H1 (cell line): Measurements from ENCODE around the gene LRRC56. TPM values are rescaled to one million over a fixed set of nuclear protein-coding genes. Genes with fewer than 3 reads are reported as not detected.

Source experiments
- CTCF ChIA-PET: fragments of 300-600 bp; sonication (Branson Sonifier 250); formaldehyde crosslinking; loops from one replicate; lab custom pipeline; 2021; ENCODE audit not compliant: partially characterized antibody; lab: Charles Lee
- POLR2A ChIA-PET: fragments of 300-600 bp; sonication (Branson Sonifier 250); formaldehyde crosslinking; loops from one replicate; lab custom pipeline; 2021; ENCODE audit warnings: inconsistent platforms; ENCODE audit not compliant: partially characterized antibody; lab: Charles Lee
- DNase-seq, 2 experiments: peaks; one replicate each; pipeline versions ENCODE4 v3.0.0 to v3.0.0-alpha.2; 2010 to 2022; ENCODE audit warnings: low spot score in 2 of 2, low read depth in 1 of 2, mixed read lengths in 1 of 2
- FAIRE-seq: peaks from 2 replicates; lab custom pipeline; 2011; peaks lifted over from hg19 to GRCh38; lab: Jason Lieb, UNC
- H2AFZ ChIP-seq: 2 replicates; pipeline ENCODE4 v1.8.1; 2012; ENCODE audit warnings: low read length, inconsistent platforms
- H2AK5ac ChIP-seq: 2 replicates; pipeline ENCODE4 v1.6.1; 2013; ENCODE audit warnings: low read depth, low read length
- H2BK120ac ChIP-seq: replicated peaks from 2 replicates; pipeline ENCODE3; 2013; ENCODE audit warnings: low read depth, low read length, inconsistent platforms
- H2BK12ac ChIP-seq: 2 replicates; pipeline ENCODE4 v1.6.1; 2013; ENCODE audit warnings: low read depth, low read length
- H2BK15ac ChIP-seq: 2 replicates; pipeline ENCODE4 v1.6.1; 2013; ENCODE audit warnings: low read length
- H2BK20ac ChIP-seq: 2 replicates; pipeline ENCODE4 v1.6.1; 2013; ENCODE audit warnings: low read length
- H2BK5ac ChIP-seq: 2 replicates; pipeline ENCODE4 v1.6.1; 2013; ENCODE audit warnings: low read depth, low read length
- H3K14ac ChIP-seq: 2 replicates; pipeline ENCODE4 v1.6.1; 2013; ENCODE audit warnings: inconsistent platforms; ENCODE audit not compliant: insufficient read length
- H3K18ac ChIP-seq: 2 replicates; pipeline ENCODE4 v1.6.1; 2013; ENCODE audit warnings: low read length; ENCODE audit errors: extremely low read depth
- H3K23ac ChIP-seq: 2 replicates; pipeline ENCODE4 v1.6.1; 2013; ENCODE audit warnings: inconsistent platforms; ENCODE audit not compliant: insufficient read length
- H3K23me2 ChIP-seq: 2 replicates; pipeline ENCODE4 v1.6.1; 2013; ENCODE audit warnings: low read depth, low read length
- H3K27ac ChIP-seq: 2 replicates; pipeline ENCODE4 v1.6.1; 2011; ENCODE audit warnings: low read depth, low read length, inconsistent platforms
- H3K27me3 ChIP-seq, 4 experiments: replicated peaks in 1 of 4; 1 replicate in 1 of 4; 2 replicates in 3 of 4; pipeline versions ENCODE4 v1.6.1 to v1.8.1; 2011 to 2013; ENCODE audit warnings: low read length in 3 of 4, mild to moderate bottlenecking in 3 of 4, inconsistent platforms in 2 of 4, mixed read lengths in 2 of 4, moderate library complexity in 1 of 4; ENCODE audit not compliant: control insufficient read depth in 3 of 4, insufficient read depth in 3 of 4; ENCODE audit errors: extremely low read depth in 1 of 4
- H3K36me3 ChIP-seq, 4 experiments: 2 replicates each; pipeline versions ENCODE4 v1.6.1 to v1.8.1; 2011 to 2013; ENCODE audit warnings: mild to moderate bottlenecking in 4 of 4, low read length in 3 of 4, moderate library complexity in 2 of 4, control low read depth in 1 of 4, inconsistent platforms in 1 of 4; ENCODE audit not compliant: insufficient read depth in 4 of 4, control insufficient read depth in 2 of 4
- H3K4ac ChIP-seq: replicated peaks from 2 replicates; pipeline ENCODE3; 2013; ENCODE audit warnings: low read length, low read depth, mixed read lengths, inconsistent platforms; ENCODE audit not compliant: insufficient read length
- H3K4me1 ChIP-seq, 4 experiments: replicated peaks in 1 of 4; 1 replicate in 1 of 4; 2 replicates in 3 of 4; pipeline versions ENCODE4 v1.6.1 to v1.8.1; 2011 to 2013; ENCODE audit warnings: low read length in 3 of 4, inconsistent platforms in 2 of 4, mixed read lengths in 1 of 4; ENCODE audit not compliant: insufficient read depth in 4 of 4, control insufficient read depth in 3 of 4
- H3K4me2 ChIP-seq, 2 experiments: 2 replicates each; pipeline versions ENCODE4 v1.6.1 to v1.8.1; 2011 to 2013; ENCODE audit warnings: low read depth in 2 of 2, low read length in 2 of 2, control low read depth in 1 of 2, inconsistent platforms in 1 of 2, mild to moderate bottlenecking in 1 of 2; ENCODE audit not compliant: insufficient read depth in 1 of 2
- H3K4me3 ChIP-seq, 4 experiments: fragments of 200-600, 300-600 bp in 1 of 4; sonication (generic), shearing (Covaris generic), sonication (Bioruptor Twin) in 1 of 4; 2 replicates each; pipeline versions ENCODE4 v1.5.1 to v1.8.1; 2011 to 2016; ENCODE audit warnings: low read length in 4 of 4, low read depth in 3 of 4, control low read depth in 2 of 4, inconsistent platforms in 2 of 4, mild to moderate bottlenecking in 2 of 4, mixed read lengths in 1 of 4, moderate library complexity in 1 of 4; ENCODE audit not compliant: insufficient read depth in 2 of 4; ENCODE audit errors: extremely low read depth in 1 of 4
- H3K56ac ChIP-seq: replicated peaks from 2 replicates; pipeline ENCODE3; 2013; ENCODE audit warnings: low read depth, mild to moderate bottlenecking, mixed read lengths, low read length, inconsistent platforms; ENCODE audit not compliant: insufficient read length
- H3K79me1 ChIP-seq: 2 replicates; pipeline ENCODE4 v1.6.1; 2013; ENCODE audit warnings: low read depth, low read length, control low read depth
- H3K79me2 ChIP-seq, 2 experiments: 2 replicates each; pipeline versions ENCODE4 v1.6.1 to v1.8.1; 2012 to 2013; ENCODE audit warnings: low read length in 2 of 2, mild to moderate bottlenecking in 2 of 2, inconsistent platforms in 1 of 2; ENCODE audit not compliant: insufficient read depth in 2 of 2, control insufficient read depth in 1 of 2
- H3K9ac ChIP-seq, 4 experiments: replicated peaks in 1 of 4; 1 replicate in 1 of 4; 2 replicates in 3 of 4; pipeline versions ENCODE4 v1.6.1 to v1.8.1; 2011 to 2013; ENCODE audit warnings: low read depth in 3 of 4, low read length in 3 of 4, control low read depth in 2 of 4, mild to moderate bottlenecking in 2 of 4, moderate library complexity in 2 of 4, inconsistent platforms in 1 of 4; ENCODE audit errors: extremely low read depth in 1 of 4
- H3K9me3 ChIP-seq, 2 experiments: 2 replicates each; pipeline versions ENCODE4 v1.6.1 to v1.8.1; 2012 to 2013; ENCODE audit warnings: mild to moderate bottlenecking in 2 of 2, moderate library complexity in 2 of 2, control low read depth in 1 of 2, inconsistent platforms in 1 of 2, low read depth in 1 of 2, low read length in 1 of 2, mixed read lengths in 1 of 2; ENCODE audit not compliant: insufficient read depth in 2 of 2
- H4K20me1 ChIP-seq, 2 experiments: replicated peaks in 1 of 2; 2 replicates each; pipeline versions ENCODE3 to v1.8.1; 2011 to 2013; ENCODE audit warnings: inconsistent platforms in 2 of 2, low read length in 2 of 2, mild to moderate bottlenecking in 1 of 2; ENCODE audit not compliant: insufficient read depth in 2 of 2, control insufficient read depth in 1 of 2
- H4K5ac ChIP-seq: 2 replicates; pipeline ENCODE4 v1.6.1; 2013; ENCODE audit warnings: low read length, low read depth, mixed read lengths, inconsistent platforms; ENCODE audit not compliant: insufficient read length
- H4K8ac ChIP-seq: 2 replicates; pipeline ENCODE4 v1.8.0; 2013; ENCODE audit warnings: mild to moderate bottlenecking, moderate library complexity, low read length, inconsistent platforms; ENCODE audit not compliant: insufficient read depth; ENCODE audit errors: extremely low read depth
- H4K91ac ChIP-seq: replicated peaks from 2 replicates; pipeline ENCODE3; 2013; ENCODE audit warnings: low read length, mixed read lengths, inconsistent platforms; ENCODE audit not compliant: insufficient read length
- CBX8 ChIP-seq: fragments of 300-800, 300-1000 bp; sonication (generic); IDR thresholded peaks from 2 replicates; pipeline ENCODE4 v1.7.1; 2016; ENCODE audit warnings: low read depth, low read length, borderline replicate concordance
- CHD2 ChIP-seq: IDR thresholded peaks from 2 replicates; pipeline ENCODE4 v1.6.1; 2012; ENCODE audit warnings: low read length, improper control_type of control experiment
- SUZ12 ChIP-seq: fragments of 200-600 bp; sonication (generic); IDR thresholded peaks from 2 replicates; pipeline ENCODE4 v1.6.1; 2012; ENCODE audit warnings: mild to moderate bottlenecking, inconsistent platforms, low read length, moderate library complexity, mixed read lengths
- TBP ChIP-seq: IDR thresholded peaks from 2 replicates; pipeline ENCODE4 v1.6.1; 2011; ENCODE audit warnings: low read depth, low read length, improper control_type of control experiment
- WGBS, 2 experiments: shearing (Covaris generic) in 1 of 2; methylation state at CpG; one replicate each; pipeline versions ENCODE4 v1.1.6 to v1.1.7; 2013 to 2015; ENCODE audit warnings: low lambda C conversion rate in 2 of 2, mixed read lengths in 2 of 2, inconsistent platforms in 1 of 2, low coverage in 1 of 2, missing lambda C conversion rate in 1 of 2; ENCODE audit not compliant: insufficient replicate concordance in 2 of 2, insufficient coverage in 1 of 2, insufficient read length in 1 of 2; ENCODE audit errors: extremely low coverage in 1 of 2, missing lambda C conversion rate in 1 of 2; 5-methylcytosine and 5-hydroxymethylcytosine counted together
- polyA plus RNA-seq, 7 experiments: library from polyadenylated mRNA; depleted of rRNA in 3 of 7; stranded (reverse) in 5 of 7; unstranded in 2 of 7; fragments of >200 nt in 5 of 7; fragments of 200-250 nt in 2 of 7; gene quantifications; 1 replicate in 5 of 7; 2 replicates in 1 of 7; 4 replicates in 1 of 7; pipeline versions ENCODE4 v1.2.1 to v1.2.3, GENCODE V29; 2011 to 2013; ENCODE audit warnings: missing spikeins in 2 of 7, mixed read lengths in 2 of 7
- total RNA-seq: library from RNA; stranded (reverse); fragmentation: NEBNext Ultra II Directional; extraction: Animal tissue kit (Norgen Biotek cat#: 25700); gene quantifications from 2 replicates; pipeline ENCODE4 v1.2.1, GENCODE V29; 2021
- TF ChIP-seq, protein P1 (sequence below): IDR thresholded peaks from 2 replicates; pipeline ENCODE4 v1.6.1; 2011; ENCODE audit warnings: low read length, improper control_type of control experiment

LRRC56 gene
- total and polyA plus RNA-seq, 2 of the 8 experiments (the other 6 are each of a cell fraction or from before 2014, with no cell fraction given), result 0.94 to 1.9 TPM

- Histone ChIP-seq H3K14ac (no peak overlapping the region), H2BK12ac (no peak overlapping the region), H2BK20ac (no peak overlapping the region), H3K79me2 (no peaks in the 10 kb centered on the region), H3K9ac (no peak overlapping the region), H3K9me3 (no peaks in the 10 kb centered on the region), H3K4ac (no peak overlapping the region), H2BK15ac (no peak overlapping the region), H3K4me2 (no peak overlapping the region), H3K18ac (no peak overlapping the region), H3K36me3 (peaks cover 0 to 12% (median 6%) of the 10 kb centered on the region in 4 experiments; a peak in 5 of 8 replicates), H2AFZ (no peak overlapping the region), H3K23ac (no peak overlapping the region), H3K27ac (no peak overlapping the region), H4K5ac (no peak overlapping the region)
- WGBS, 2 experiments, result 91% methylated on average over 26 of the region's 30 CpGs; no CpG with 5 or more reads in 1 of the 2 experiments
- POLR2A ChIA-PET, result interaction anchor here (1.1 kb wide), 1 partner anchor 30 kb away, joined by 3 read pairs; no protein-coding TSS in a partner anchor
- no peak for FAIRE-seq
- no peak for TF ChIP-seq CHD2
- TF ChIP-seq, protein P1, sequence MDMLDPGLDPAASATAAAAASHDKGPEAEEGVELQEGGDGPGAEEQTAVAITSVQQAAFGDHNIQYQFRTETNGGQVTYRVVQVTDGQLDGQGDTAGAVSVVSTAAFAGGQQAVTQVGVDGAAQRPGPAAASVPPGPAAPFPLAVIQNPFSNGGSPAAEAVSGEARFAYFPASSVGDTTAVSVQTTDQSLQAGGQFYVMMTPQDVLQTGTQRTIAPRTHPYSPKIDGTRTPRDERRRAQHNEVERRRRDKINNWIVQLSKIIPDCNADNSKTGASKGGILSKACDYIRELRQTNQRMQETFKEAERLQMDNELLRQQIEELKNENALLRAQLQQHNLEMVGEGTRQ, result no peak
- no peak for TF ChIP-seq TBP
- TF ChIP-seq SUZ12, result no peak
- TF ChIP-seq CBX8, result no peak
- TF ChIP-seq, all 59 proteins: peak for 0
- no peak for DNase-seq
- Histone ChIP-seq H4K20me1 (peaks cover 0 to 6% of the 10 kb centered on the region in 2 experiments), H3K23me2 (no peaks in the 10 kb centered on the region), H4K8ac (no peak overlapping the region), H3K4me3 (no peak overlapping the region), H3K79me1 (no peaks in the 10 kb centered on the region), H2AK5ac (no peak overlapping the region), H4K91ac (no peak overlapping the region), H2BK5ac (no peak overlapping the region), H3K4me1 (no peaks in the 10 kb centered on the region), H2BK120ac (no peak overlapping the region), H3K56ac (no peak overlapping the region), H3K27me3 (no peaks in the 10 kb centered on the region)
- CTCF ChIA-PET, result interaction anchor here (1.0 kb wide), 1 partner anchor 9 kb away, joined by 3 read pairs; no protein-coding TSS in a partner anchor
Measured at GRCh38 chr11:528166-528814, 9.0 kb upstream of the LRRC56 start.
